ENCODE data around the gene COG6. TPM values are rescaled to one million over a fixed set of nuclear protein-coding genes. Genes with fewer than 3 reads are reported as not detected.

COG6 gene
- 9.6 TPM for polyA plus RNA-seq (2012; ENCODE audit: insufficient read length, low read depth)

DNA sequence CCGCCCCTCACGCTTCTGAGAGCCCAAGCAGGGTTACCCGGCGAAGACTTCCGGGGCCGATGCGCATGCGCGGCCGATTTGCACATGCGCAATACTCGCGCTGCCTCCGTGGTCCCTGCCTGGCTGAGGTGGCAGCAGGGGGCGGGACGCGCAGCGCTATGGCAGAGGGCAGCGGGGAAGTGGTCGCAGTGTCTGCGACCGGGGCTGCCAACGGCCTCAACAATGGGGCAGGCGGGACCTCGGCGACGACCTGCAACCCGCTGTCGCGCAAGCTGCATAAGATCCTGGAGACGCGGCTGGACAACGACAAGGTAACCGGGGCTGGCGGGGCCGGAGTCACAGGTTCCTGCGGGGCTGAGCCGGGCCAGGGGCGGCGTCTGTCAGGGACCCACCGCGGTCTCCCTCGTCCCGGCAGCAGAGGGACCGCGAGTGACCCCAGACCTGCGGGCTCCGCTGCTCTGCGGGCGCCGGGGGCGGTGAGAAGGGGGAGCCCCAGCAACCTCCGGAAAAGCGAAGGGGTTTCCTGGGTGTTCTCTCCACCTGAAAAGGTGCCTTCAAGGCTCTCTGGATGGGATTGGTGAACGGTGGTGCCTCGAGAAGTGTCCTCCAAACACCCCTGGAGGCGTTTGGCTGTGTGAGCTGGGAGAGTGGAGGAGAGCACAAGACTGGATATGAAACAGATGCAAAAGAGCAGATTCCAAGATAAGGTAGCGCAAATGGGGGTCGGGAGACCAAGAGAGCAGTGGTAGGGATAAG is at the start of gene COG6:
Gene COG6, plus strand, starts transcription at position 94 of the 756 bp plus-strand sequence. Its CDS starts 65 bp downstream, at position 159.
- TF ChIP-seq TAF1 (IDR thresholded peaks at IDR 0.05; ENCODE audit: borderline replicate concordance, insufficient read depth, low read length), result no peak
- TF ChIP-seq FOXP2 (optimal IDR thresholded peaks at IDR 0.05; ENCODE audit: borderline replicate concordance, extremely low read depth, extremely low read length, insufficient read depth), result no peak
- no peak for TF ChIP-seq SIN3A (IDR thresholded peaks at IDR 0.05; ENCODE audit: borderline replicate concordance, insufficient read depth, low read length)
- peak; percentile 42; the same call in 1 of the 2 replicates for TF ChIP-seq POLR2AphosphoS5 (IDR thresholded peaks at IDR 0.05; ENCODE audit: low read depth, low read length)
- TF ChIP-seq, protein P1, sequence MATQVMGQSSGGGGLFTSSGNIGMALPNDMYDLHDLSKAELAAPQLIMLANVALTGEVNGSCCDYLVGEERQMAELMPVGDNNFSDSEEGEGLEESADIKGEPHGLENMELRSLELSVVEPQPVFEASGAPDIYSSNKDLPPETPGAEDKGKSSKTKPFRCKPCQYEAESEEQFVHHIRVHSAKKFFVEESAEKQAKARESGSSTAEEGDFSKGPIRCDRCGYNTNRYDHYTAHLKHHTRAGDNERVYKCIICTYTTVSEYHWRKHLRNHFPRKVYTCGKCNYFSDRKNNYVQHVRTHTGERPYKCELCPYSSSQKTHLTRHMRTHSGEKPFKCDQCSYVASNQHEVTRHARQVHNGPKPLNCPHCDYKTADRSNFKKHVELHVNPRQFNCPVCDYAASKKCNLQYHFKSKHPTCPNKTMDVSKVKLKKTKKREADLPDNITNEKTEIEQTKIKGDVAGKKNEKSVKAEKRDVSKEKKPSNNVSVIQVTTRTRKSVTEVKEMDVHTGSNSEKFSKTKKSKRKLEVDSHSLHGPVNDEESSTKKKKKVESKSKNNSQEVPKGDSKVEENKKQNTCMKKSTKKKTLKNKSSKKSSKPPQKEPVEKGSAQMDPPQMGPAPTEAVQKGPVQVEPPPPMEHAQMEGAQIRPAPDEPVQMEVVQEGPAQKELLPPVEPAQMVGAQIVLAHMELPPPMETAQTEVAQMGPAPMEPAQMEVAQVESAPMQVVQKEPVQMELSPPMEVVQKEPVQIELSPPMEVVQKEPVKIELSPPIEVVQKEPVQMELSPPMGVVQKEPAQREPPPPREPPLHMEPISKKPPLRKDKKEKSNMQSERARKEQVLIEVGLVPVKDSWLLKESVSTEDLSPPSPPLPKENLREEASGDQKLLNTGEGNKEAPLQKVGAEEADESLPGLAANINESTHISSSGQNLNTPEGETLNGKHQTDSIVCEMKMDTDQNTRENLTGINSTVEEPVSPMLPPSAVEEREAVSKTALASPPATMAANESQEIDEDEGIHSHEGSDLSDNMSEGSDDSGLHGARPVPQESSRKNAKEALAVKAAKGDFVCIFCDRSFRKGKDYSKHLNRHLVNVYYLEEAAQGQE (IDR thresholded peaks at IDR 0.05; ENCODE audit: insufficient read depth in 1 of 2, low read depth in 2 of 2, low read length in 2 of 2), result no peak

DNA sequence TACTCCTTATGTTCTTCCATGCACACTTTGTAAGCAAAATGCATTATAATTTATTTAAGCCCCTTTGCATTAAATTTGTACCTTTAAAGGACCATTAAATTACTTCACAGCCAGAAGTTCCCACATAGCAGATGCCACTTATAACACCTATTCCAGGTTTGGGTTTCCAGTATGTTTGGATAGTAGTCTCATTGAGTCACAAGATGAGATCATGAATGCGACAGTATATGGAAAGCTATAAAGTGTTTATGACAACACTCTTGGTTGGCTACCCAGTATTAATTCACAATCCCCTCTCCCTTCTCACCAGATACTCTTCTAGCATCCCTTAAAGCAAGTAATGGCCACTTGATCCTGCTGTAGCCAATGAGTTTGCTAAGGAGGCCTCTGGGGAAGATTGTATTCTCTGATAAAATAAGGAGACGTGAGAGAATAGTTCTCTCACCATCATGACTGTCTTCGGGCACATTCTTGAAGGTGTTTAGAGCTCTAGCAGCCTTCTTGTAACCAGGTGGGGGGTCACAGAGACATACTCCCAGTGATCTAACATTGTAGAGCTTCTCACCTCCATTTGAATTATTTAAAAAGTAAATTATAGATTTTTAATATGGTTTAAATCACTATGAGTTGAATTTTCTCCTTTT is 49.7 kb upstream of the COG6 start:
- TF ChIP-seq, protein P1 (IDR thresholded peaks at IDR 0.05; ENCODE audit: insufficient read depth in 1 of 2, low read depth in 2 of 2, low read length in 2 of 2), result no peak
- TF ChIP-seq TAF1 (IDR thresholded peaks at IDR 0.05; ENCODE audit: borderline replicate concordance, insufficient read depth, low read length), result no peak
- no peak for TF ChIP-seq SIN3A (IDR thresholded peaks at IDR 0.05; ENCODE audit: borderline replicate concordance, insufficient read depth, low read length)
- TF ChIP-seq FOXP2 (optimal IDR thresholded peaks at IDR 0.05; ENCODE audit: borderline replicate concordance, extremely low read depth, extremely low read length, insufficient read depth), result no peak
- no peak for TF ChIP-seq POLR2AphosphoS5 (IDR thresholded peaks at IDR 0.05; ENCODE audit: low read depth, low read length)

DNA sequence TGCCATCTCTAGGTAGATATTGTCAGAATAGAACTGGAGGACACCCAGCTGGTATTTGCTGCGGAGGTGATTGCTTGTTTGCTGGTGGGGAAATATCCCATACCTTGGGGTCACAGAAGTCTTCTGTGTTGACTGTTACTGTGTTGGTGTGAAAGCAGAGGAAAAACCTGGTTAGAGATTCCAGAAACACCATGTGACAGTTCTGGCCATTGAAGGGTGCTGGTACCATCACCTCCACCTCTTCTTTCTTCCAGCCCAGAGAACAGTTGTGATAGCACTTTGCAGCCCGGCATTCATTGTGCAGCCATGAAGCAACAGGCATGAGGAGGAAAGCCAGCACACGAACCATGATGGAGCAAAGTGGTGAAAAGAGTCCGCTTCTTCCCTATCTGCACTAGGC is 47.6 kb upstream of the COG6 start:
- TF ChIP-seq, protein P1 (IDR thresholded peaks at IDR 0.05; ENCODE audit: insufficient read depth in 1 of 2, low read depth in 2 of 2, low read length in 2 of 2), result no peak
- TF ChIP-seq POLR2AphosphoS5 (IDR thresholded peaks at IDR 0.05; ENCODE audit: low read depth, low read length) (no peak), FOXP2 (optimal IDR thresholded peaks at IDR 0.05; ENCODE audit: borderline replicate concordance, extremely low read depth, extremely low read length, insufficient read depth) (no peak), TAF1 (IDR thresholded peaks at IDR 0.05; ENCODE audit: borderline replicate concordance, insufficient read depth, low read length) (no peak), SIN3A (IDR thresholded peaks at IDR 0.05; ENCODE audit: borderline replicate concordance, insufficient read depth, low read length) (no peak)

DNA sequence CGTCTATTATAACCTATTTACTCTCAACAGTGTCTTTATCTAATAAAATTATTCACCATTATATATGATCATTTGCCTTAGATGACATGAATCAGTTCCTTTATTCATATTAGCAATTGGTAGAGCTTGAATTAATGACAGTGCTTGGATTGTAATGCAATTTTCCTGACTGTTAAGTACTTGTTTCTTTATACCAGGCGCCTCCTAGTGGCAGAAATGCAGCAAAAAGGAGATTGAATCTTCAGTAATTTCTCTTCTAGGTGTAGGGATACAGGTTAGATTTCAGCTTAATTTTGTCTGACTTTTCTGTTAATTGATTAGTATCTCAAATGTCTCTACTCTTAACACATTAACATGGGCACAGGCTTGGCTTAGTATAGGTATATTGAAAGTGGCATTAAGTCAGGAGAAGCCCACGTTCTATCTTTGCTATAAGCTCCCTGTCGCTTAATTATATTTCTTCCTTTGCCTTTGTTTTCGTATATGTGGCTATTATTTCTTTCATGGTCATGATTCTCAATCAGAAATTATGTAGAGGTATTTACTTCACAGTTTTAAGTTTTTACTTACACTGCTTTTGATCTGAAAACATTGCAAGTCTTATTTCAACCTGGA is 43.3 kb upstream of the COG6 start:
- TF ChIP-seq SIN3A (IDR thresholded peaks at IDR 0.05; ENCODE audit: borderline replicate concordance, insufficient read depth, low read length) (no peak), FOXP2 (optimal IDR thresholded peaks at IDR 0.05; ENCODE audit: borderline replicate concordance, extremely low read depth, extremely low read length, insufficient read depth) (no peak), POLR2AphosphoS5 (IDR thresholded peaks at IDR 0.05; ENCODE audit: low read depth, low read length) (no peak), TAF1 (IDR thresholded peaks at IDR 0.05; ENCODE audit: borderline replicate concordance, insufficient read depth, low read length) (no peak)
- TF ChIP-seq, protein P1 (IDR thresholded peaks at IDR 0.05; ENCODE audit: insufficient read depth in 1 of 2, low read depth in 2 of 2, low read length in 2 of 2), result no peak
